ENCODE measurements around the gene GPR63. TPM values are rescaled to one million over a fixed set of nuclear protein-coding genes. Genes with fewer than 3 reads are reported as not detected.

GPR63 gene
- total and polyA plus RNA-seq, 2 of the 4 experiments (the other 2 are of a cell fraction), result 0.36 to 0.44 TPM

DNA sequence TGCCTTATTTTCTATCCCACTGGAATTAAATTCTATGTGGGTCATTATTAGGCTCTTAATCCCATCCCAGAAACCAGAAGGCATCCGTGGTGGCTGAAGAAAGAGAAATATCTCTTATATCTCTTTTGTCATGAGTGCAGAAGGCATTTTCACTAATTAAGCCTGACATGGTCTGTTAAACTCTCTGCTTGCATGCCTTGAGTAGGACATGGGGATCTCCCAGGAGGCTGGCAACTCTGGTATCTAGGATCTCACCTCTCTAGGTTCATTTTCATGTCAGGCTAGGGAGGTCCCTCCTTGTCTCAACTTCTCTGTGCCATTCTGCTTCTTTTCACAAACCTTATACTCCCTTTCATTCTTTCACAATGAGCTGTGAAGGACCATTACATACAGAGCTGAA is 25.3 kb upstream of the GPR63 start:
- TF ChIP-seq MAZ (IDR thresholded peaks at IDR 0.05; ENCODE audit: borderline replicate concordance, low read depth, low read length) (no peak), RFX5 (IDR thresholded peaks at IDR 0.05; ENCODE audit: low read depth, low read length) (no peak), MXI1 (IDR thresholded peaks at IDR 0.05; ENCODE audit: borderline replicate concordance, low read depth, low read length) (no peak), POLR2A (IDR thresholded peaks at IDR 0.05; ENCODE audit: low read depth, low read length) (no peak), RAD21 (IDR thresholded peaks at IDR 0.05; ENCODE audit: low read length) (no peak), RCOR1 (IDR thresholded peaks at IDR 0.05; ENCODE audit: insufficient replicate concordance, low read length) (no peak), NFE2L2 (IDR thresholded peaks at IDR 0.05; ENCODE audit: low read depth, low read length) (no peak), MAFK (IDR thresholded peaks at IDR 0.05; ENCODE audit: low read depth, low read length) (no peak)
- TF ChIP-seq, protein P1, sequence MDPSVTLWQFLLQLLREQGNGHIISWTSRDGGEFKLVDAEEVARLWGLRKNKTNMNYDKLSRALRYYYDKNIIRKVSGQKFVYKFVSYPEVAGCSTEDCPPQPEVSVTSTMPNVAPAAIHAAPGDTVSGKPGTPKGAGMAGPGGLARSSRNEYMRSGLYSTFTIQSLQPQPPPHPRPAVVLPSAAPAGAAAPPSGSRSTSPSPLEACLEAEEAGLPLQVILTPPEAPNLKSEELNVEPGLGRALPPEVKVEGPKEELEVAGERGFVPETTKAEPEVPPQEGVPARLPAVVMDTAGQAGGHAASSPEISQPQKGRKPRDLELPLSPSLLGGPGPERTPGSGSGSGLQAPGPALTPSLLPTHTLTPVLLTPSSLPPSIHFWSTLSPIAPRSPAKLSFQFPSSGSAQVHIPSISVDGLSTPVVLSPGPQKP (IDR thresholded peaks at IDR 0.05; ENCODE audit: borderline replicate concordance, low read depth, low read length), result no peak
- TF ChIP-seq, protein P2, sequence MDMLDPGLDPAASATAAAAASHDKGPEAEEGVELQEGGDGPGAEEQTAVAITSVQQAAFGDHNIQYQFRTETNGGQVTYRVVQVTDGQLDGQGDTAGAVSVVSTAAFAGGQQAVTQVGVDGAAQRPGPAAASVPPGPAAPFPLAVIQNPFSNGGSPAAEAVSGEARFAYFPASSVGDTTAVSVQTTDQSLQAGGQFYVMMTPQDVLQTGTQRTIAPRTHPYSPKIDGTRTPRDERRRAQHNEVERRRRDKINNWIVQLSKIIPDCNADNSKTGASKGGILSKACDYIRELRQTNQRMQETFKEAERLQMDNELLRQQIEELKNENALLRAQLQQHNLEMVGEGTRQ (IDR thresholded peaks at IDR 0.05; ENCODE audit: low read depth, low read length), result no peak
- Histone ChIP-seq H2AK5ac (ENCODE audit: low read depth, low read length) (no peak overlapping the region), H3K36me3 (ENCODE audit: control insufficient read depth, insufficient read depth, low read length) (no peaks in the 10 kb centered on the region), H2BK20ac (ENCODE audit: low read depth, low read length) (no peak overlapping the region), H3K18ac (ENCODE audit: low read depth, low read length) (no peak overlapping the region), H4K20me1 (ENCODE audit: insufficient read depth, low read length) (no peaks in the 10 kb centered on the region), H4K91ac (ENCODE audit: insufficient read depth, low read depth, low read length) (no peak overlapping the region), H2AFZ (replicated peaks; ENCODE audit: low read length, poor library complexity) (no peak overlapping the region), H3K27me3 (ENCODE audit: control insufficient read depth, insufficient read depth, low read length) (peaks cover 8% of the 10 kb centered on the region), H3K9me1 (ENCODE audit: insufficient read depth, low read length) (no peaks in the 10 kb centered on the region), H3K56ac (ENCODE audit: extremely low read depth, insufficient read depth, low read length) (no peak overlapping the region), H3K4me1 (ENCODE audit: control insufficient read depth, insufficient read depth, low read length) (no peaks in the 10 kb centered on the region), H4K5ac (ENCODE audit: low read depth, low read length) (no peak overlapping the region), H2BK120ac (ENCODE audit: low read depth, low read length) (no peak overlapping the region), H3K9me3 (ENCODE audit: control insufficient read depth, insufficient read depth, low read length) (no peaks in the 10 kb centered on the region), H2AK9ac (replicated peaks; ENCODE audit: low read depth, low read length, poor library complexity) (no peak overlapping the region), H3K27ac (ENCODE audit: insufficient read depth, low read length) (no peak overlapping the region), H3K23ac (ENCODE audit: low read depth, low read length) (no peak overlapping the region), H3K4ac (ENCODE audit: low read depth, low read length) (no peak overlapping the region), H3K4me2 (ENCODE audit: low read depth, low read length) (no peak overlapping the region), H3K79me1 (ENCODE audit: low read depth in 1 of 2, low read length in 2 of 2) (no peaks in the 10 kb centered on the region), H2BK5ac (ENCODE audit: low read depth, low read length, poor library complexity, severe bottlenecking) (no peak overlapping the region), H4K8ac (ENCODE audit: low read depth in 2 of 2, low read length in 2 of 2) (no peak overlapping the region), H2BK15ac (ENCODE audit: low read depth, low read length) (no peak overlapping the region), H3K14ac (replicated peaks; ENCODE audit: low read depth, low read length) (no peak overlapping the region), H3K4me3 (ENCODE audit: insufficient read depth, low read depth, low read length) (no peak overlapping the region), H3K9ac (ENCODE audit: low read depth, low read length) (no peak overlapping the region)
- ChIA-PET CTCF (no interaction called here), POLR2A (ENCODE audit: unreplicated experiment) (interaction anchor here (0.6 kb wide), 1 partner anchor 310 kb away, joined by 4 read pairs; no protein-coding TSS in a partner anchor)
- no CpG with 5 or more reads among the region's 1 CpG for WGBS, 2 experiments (ENCODE audit: extremely low coverage in 2 of 2, insufficient read length in 1 of 2)
- dilution Hi-C loops (cut with HindIII; ENCODE audit: low sequenced_read_pairs, unreplicated experiment), result no loop called here
- no peak for ATAC-seq (ENCODE audit: low read depth)
- in situ Hi-C loops (cut with MboI; ENCODE audit: low sequenced_read_pairs), result no loop called here
- intact Hi-C loops (cut with micrococcal nuclease), result no loop called here
- DNase-seq, result no peak
- BruUV-seq (replicated peaks), result no TSS peak
